HL-60 (cell line): ENCODE measurements around the gene PC.

Experiments
- DNase-seq, 2 experiments: peaks; one replicate each; pipeline ENCODE4 v3.0.0-alpha.2; 2010 to 2020; ENCODE audit warnings: low read depth in 1 of 2, low spot score in 1 of 2
- H3K27ac ChIP-seq: fragments of 250-450 bp; sonication (Bioruptor Pico); replicated peaks from 2 replicates; pipeline ENCODE4 v1.5.1; 2020; ENCODE audit warnings: mild to moderate bottlenecking, moderate library complexity
- H3K27me3 ChIP-seq: fragments of 250-450 bp; sonication (Bioruptor Pico); 2 replicates; pipeline ENCODE4 v1.5.1; 2021; ENCODE audit warnings: mild to moderate bottlenecking, moderate library complexity; ENCODE audit not compliant: insufficient read depth, poor library complexity, severe bottlenecking
- H3K4me3 ChIP-seq: replicated peaks from 2 replicates; pipeline ENCODE4 v1.5.1; 2011; ENCODE audit warnings: mild to moderate bottlenecking, control low read depth, low read length; ENCODE audit not compliant: insufficient read depth
- CTCF ChIP-seq: IDR thresholded peaks from one replicate; pipeline ENCODE4 v1.5.1; 2011; ENCODE audit warnings: low read length, control low read depth, inconsistent platforms; ENCODE audit not compliant: insufficient read depth
- GABPA ChIP-seq: IDR thresholded peaks from 2 replicates; pipeline ENCODE4 v1.6.1; 2012; ENCODE audit warnings: low read depth
- POLR2AphosphoS5 ChIP-seq: IDR thresholded peaks from 2 replicates; pipeline ENCODE4 v1.6.1; 2012; ENCODE audit warnings: low read depth
- SPI1 ChIP-seq: IDR thresholded peaks from 2 replicates; pipeline ENCODE4 v1.6.1; 2012; ENCODE audit warnings: low read depth, mild to moderate bottlenecking, borderline replicate concordance
- TF ChIP-seq, protein P1 (sequence below): IDR thresholded peaks from 2 replicates; pipeline ENCODE4 v1.6.1; 2012; ENCODE audit warnings: low read depth; ENCODE audit not compliant: insufficient replicate concordance

The PC gene

DNA sequence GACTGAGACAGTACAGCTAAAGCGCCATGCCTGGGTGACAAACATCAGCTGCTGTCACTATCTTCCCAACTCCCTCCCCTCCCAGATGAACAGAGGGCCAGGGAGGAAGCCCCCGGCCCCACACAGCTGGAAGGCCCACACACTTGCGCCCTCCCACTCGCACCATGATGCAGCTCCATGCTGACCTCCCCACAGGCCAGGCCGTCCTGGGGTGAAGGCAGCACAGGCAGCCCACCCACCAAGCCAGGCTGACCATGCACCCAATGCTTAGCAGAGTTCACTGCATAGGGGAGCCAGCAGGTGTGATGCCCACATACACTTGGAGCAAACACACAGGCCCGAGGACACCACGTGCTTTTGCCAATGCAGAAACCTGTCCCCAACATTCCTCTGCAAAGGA, 79.2 kb downstream of the PC start:
- Histone ChIP-seq H3K27ac (no peak overlapping the region), H3K27me3 (no peaks in the 10 kb centered on the region), H3K4me3 (no peak overlapping the region)
- TF ChIP-seq CTCF (no peak), GABPA (no peak), SPI1 (no peak), POLR2AphosphoS5 (no peak)
- TF ChIP-seq, protein P1, sequence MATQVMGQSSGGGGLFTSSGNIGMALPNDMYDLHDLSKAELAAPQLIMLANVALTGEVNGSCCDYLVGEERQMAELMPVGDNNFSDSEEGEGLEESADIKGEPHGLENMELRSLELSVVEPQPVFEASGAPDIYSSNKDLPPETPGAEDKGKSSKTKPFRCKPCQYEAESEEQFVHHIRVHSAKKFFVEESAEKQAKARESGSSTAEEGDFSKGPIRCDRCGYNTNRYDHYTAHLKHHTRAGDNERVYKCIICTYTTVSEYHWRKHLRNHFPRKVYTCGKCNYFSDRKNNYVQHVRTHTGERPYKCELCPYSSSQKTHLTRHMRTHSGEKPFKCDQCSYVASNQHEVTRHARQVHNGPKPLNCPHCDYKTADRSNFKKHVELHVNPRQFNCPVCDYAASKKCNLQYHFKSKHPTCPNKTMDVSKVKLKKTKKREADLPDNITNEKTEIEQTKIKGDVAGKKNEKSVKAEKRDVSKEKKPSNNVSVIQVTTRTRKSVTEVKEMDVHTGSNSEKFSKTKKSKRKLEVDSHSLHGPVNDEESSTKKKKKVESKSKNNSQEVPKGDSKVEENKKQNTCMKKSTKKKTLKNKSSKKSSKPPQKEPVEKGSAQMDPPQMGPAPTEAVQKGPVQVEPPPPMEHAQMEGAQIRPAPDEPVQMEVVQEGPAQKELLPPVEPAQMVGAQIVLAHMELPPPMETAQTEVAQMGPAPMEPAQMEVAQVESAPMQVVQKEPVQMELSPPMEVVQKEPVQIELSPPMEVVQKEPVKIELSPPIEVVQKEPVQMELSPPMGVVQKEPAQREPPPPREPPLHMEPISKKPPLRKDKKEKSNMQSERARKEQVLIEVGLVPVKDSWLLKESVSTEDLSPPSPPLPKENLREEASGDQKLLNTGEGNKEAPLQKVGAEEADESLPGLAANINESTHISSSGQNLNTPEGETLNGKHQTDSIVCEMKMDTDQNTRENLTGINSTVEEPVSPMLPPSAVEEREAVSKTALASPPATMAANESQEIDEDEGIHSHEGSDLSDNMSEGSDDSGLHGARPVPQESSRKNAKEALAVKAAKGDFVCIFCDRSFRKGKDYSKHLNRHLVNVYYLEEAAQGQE: no peak
- DNase-seq: no peak

DNA sequence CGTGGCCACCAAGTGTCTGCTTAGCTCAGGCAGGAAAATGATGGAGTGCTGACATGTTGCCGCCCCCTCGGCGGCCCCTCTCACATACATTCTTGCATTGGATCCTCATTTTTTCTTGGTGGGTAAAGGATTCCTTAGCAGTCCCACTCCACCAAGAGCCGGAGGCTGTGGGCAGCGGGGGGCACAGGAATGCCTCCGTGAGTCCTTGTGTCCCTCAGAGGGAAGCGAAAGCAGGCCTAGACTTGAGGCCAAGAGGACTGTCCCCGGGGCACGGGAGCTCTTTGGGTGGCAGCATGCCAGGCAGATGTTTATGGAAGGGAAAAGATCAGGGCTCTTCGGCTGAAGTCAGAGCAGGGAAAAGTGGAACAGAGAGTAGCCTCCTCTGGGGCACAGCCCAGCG, 79.7 kb downstream of the PC start:
- no peak overlapping the region for H3K4me3 ChIP-seq
- TF ChIP-seq CTCF (no peak), GABPA (no peak), POLR2AphosphoS5 (no peak), SPI1 (no peak)
- TF ChIP-seq, protein P1: no peak
- H3K27ac ChIP-seq: no peak overlapping the region
- no peak for DNase-seq
- H3K27me3 ChIP-seq: no peaks in the 10 kb centered on the region

- no peak for TF ChIP-seq SPI1
- TF ChIP-seq, protein P1: no peak
- TF ChIP-seq POLR2AphosphoS5: no peak
- no peak for TF ChIP-seq CTCF
- TF ChIP-seq GABPA: no peak
- H3K27me3 ChIP-seq: no peaks in the 10 kb centered on the region
- no peak overlapping the region for H3K4me3 ChIP-seq
- H3K27ac ChIP-seq: no peak overlapping the region
- DNase-seq: no peak
These were observed 80.4 kb downstream of the PC start for GRCh38 chr11:66877588-66878385.
